K562 (cell line): ENCODE data around the gene SNAI1. TPM values are rescaled to one million over a fixed set of nuclear protein-coding genes. Genes with fewer than 3 reads are reported as not detected.

Source experiments
- ELF4 ChIP-seq: fragments of 450-650 bp; formaldehyde crosslinking; IDR thresholded peaks from 2 replicates; pipeline ENCODE4 v1.4.0; 2022; ENCODE audit warnings: missing genetic modification characterization
- FIP1L1 ChIP-seq: fragments of 200-400 bp; formaldehyde crosslinking; IDR thresholded peaks from 2 replicates; pipeline ENCODE4 v1.6.1; 2018; ENCODE audit warnings: mild to moderate bottlenecking, low read depth, low read length; ENCODE audit not compliant: poor library complexity, severe bottlenecking
- FOXP4 ChIP-seq: sonication (generic); formaldehyde crosslinking; IDR thresholded peaks from 2 replicates; pipeline ENCODE4 v1.8.0; 2022; ENCODE audit warnings: mild to moderate bottlenecking, missing genetic modification reagents, borderline replicate concordance
- KAT2B ChIP-seq: IDR thresholded peaks from one replicate; pipeline ENCODE4 v1.6.1; 2012; ENCODE audit warnings: low read depth, mild to moderate bottlenecking, control low read depth, inconsistent platforms, low read length, moderate library complexity
- NRF1 ChIP-seq, 2 experiments: fragments of 450-650 bp; IDR thresholded peaks in 1 of 2; conservative IDR thresholded peaks in 1 of 2; 2 replicates each; pipeline ENCODE4 v1.6.1; 2014; ENCODE audit warnings: mild to moderate bottlenecking in 2 of 2
- PHF20 ChIP-seq: fragments of 450-650 bp; IDR thresholded peaks from 2 replicates; pipeline ENCODE4 v1.6.1; 2018; ENCODE audit not compliant: partially characterized antibody
- SAP30 ChIP-seq: fragments of 200-600 bp; sonication (generic); IDR thresholded peaks from 2 replicates; pipeline ENCODE4 v1.6.1; 2012; ENCODE audit warnings: borderline replicate concordance, low read depth, mild to moderate bottlenecking, moderate library complexity, low read length, control low read depth, inconsistent platforms; ENCODE audit not compliant: insufficient read depth, poor library complexity, severe bottlenecking
- TCF7L2 ChIP-seq: fragments of 150-350 bp; IDR thresholded peaks from 2 replicates; pipeline ENCODE4 v1.6.1; 2016; ENCODE audit warnings: low read depth, mild to moderate bottlenecking, low read length, moderate library complexity
- THAP7 ChIP-seq: fragments of 250-450 bp; sonication (Bioruptor Pico); IDR thresholded peaks from 2 replicates; pipeline ENCODE4 v1.5.0; 2021
- UBTF ChIP-seq, 2 experiments: IDR thresholded peaks; 2 replicates each; pipeline ENCODE4 v1.6.1; 2012; ENCODE audit warnings: improper control_type of control experiment in 2 of 2, low read depth in 2 of 2, low read length in 2 of 2, borderline replicate concordance in 1 of 2
- ZNF280B ChIP-seq: fragments of 250-450 bp; sonication (Bioruptor Pico); IDR thresholded peaks from 2 replicates; pipeline ENCODE4 v1.5.1; 2021; ENCODE audit warnings: mild to moderate bottlenecking
- ZNF583 ChIP-seq: fragments of 250-450 bp; sonication (Bioruptor Pico); IDR thresholded peaks from 2 replicates; pipeline ENCODE4 v1.4.0; 2020
- ZNF639 ChIP-seq, 2 experiments: fragments of 200-800 bp in 1 of 2; sonication (Bioruptor generic) in 1 of 2; sonication (generic) in 1 of 2; formaldehyde crosslinking in 1 of 2; IDR thresholded peaks in 1 of 2; conservative IDR thresholded peaks in 1 of 2; 2 replicates each; pipeline versions ENCODE4 v1.5.0 to v1.6.1; 2016 to 2020; ENCODE audit warnings: missing compliant biosample characterization in 1 of 2, missing genetic modification characterization in 1 of 2, missing genetic modification reagents in 1 of 2
- polyA plus RNA-seq, 8 experiments: library from polyadenylated mRNA; depleted of rRNA in 4 of 8; stranded (reverse) in 5 of 8; unstranded in 3 of 8; fragments of >200 nt; fragmentation: Nextera tagmentation in 2 of 8; fragmentation: Illumina TruSeq in 1 of 8; extraction: Ambion mirVana in 2 of 8; extraction: Trizol in 1 of 8; gene quantifications; 2 replicates each; pipeline versions ENCODE4 v1.2.1 to v1.2.3, GENCODE V29; 2011 to 2014; ENCODE audit warnings: inconsistent platforms in 1 of 8, missing spikeins in 1 of 8
- total RNA-seq, 7 experiments: library from RNA; depleted of rRNA in 6 of 7; stranded (reverse); fragments of >200 nt in 6 of 7; fragmentation: Illumina TruSeq in 2 of 7; extraction: Trizol in 2 of 7; gene quantifications; 2 replicates each; pipeline versions ENCODE4 v1.2.1 to v1.2.3, GENCODE V29; 2011 to 2021; ENCODE audit warnings: low replicate concordance in 1 of 7
- TF ChIP-seq, protein P1 (sequence below): fragments of 450-650 bp; IDR thresholded peaks from 2 replicates; pipeline ENCODE4 v1.7.0; 2016; ENCODE audit warnings: borderline replicate concordance

Gene SNAI1
- total and polyA plus RNA-seq, 9 of the 15 experiments (the other 6 are each of a cell fraction or from before 2014, with no cell fraction given): 0.32 to 11.6 (median 2.0) TPM

GRCh38 chr20:49989234-49990065, 6.7 kb downstream of the SNAI1 start (continued):
- TF ChIP-seq THAP7 (no peak), NRF1 (conservative IDR thresholded peaks at IDR 0.05 in 1 of 2, IDR thresholded peaks at IDR 0.05 in 1 of 2) (peak in 1 of 2 experiments; percentile 23; a peak in 1 of 4 replicates), PHF20 (no peak), FIP1L1 (no peak), ZNF280B (CRISPR knock-in tag) (no peak), KAT2B (no peak), UBTF (IDR thresholded peaks at IDR 0.05; ENCODE audit: borderline replicate concordance in 1 of 2, low read depth in 2 of 2, low read length in 2 of 2) (no peak), ZNF583 (CRISPR knock-in tag) (0 out of 2 replicates have a peak, but pooled peaks have one; percentile 37), ELF4 (CRISPR knock-in tag) (no peak), ZNF639 (CRISPR knock-in tag; conservative IDR thresholded peaks at IDR 0.05 in 1 of 2, IDR thresholded peaks at IDR 0.05 in 1 of 2) (no peak; a peak in 1 of 4 replicates), FOXP4 (CRISPR knock-in tag) (no peak), TCF7L2 (no peak), SAP30 (no peak)
- TF ChIP-seq, protein P1, sequence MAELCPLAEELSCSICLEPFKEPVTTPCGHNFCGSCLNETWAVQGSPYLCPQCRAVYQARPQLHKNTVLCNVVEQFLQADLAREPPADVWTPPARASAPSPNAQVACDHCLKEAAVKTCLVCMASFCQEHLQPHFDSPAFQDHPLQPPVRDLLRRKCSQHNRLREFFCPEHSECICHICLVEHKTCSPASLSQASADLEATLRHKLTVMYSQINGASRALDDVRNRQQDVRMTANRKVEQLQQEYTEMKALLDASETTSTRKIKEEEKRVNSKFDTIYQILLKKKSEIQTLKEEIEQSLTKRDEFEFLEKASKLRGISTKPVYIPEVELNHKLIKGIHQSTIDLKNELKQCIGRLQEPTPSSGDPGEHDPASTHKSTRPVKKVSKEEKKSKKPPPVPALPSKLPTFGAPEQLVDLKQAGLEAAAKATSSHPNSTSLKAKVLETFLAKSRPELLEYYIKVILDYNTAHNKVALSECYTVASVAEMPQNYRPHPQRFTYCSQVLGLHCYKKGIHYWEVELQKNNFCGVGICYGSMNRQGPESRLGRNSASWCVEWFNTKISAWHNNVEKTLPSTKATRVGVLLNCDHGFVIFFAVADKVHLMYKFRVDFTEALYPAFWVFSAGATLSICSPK: no peak
